Trophoblast cell (in vitro differentiated cells and primary cell): Measurements from ENCODE around the gene GPR160.

ENCODE experiments used
- DNase-seq, 2 donors: peaks; one replicate each; pipeline ENCODE4 v3.0.0-alpha.2; 2016
- H2AFZ ChIP-seq: 2 replicates; pipeline ENCODE4 v1.6.1; 2013; ENCODE audit warnings: low read length, moderate library complexity, mild to moderate bottlenecking; ENCODE audit not compliant: insufficient read depth, poor library complexity
- H2AK5ac ChIP-seq: 2 replicates; pipeline ENCODE4 v1.6.1; 2013; ENCODE audit warnings: mild to moderate bottlenecking, low read length
- H2BK120ac ChIP-seq: 2 replicates; pipeline ENCODE4 v1.6.1; 2013; ENCODE audit warnings: low read length, mild to moderate bottlenecking, moderate library complexity; ENCODE audit not compliant: insufficient read depth, poor library complexity
- H2BK12ac ChIP-seq: 2 replicates; pipeline ENCODE4 v1.6.1; 2013; ENCODE audit warnings: mild to moderate bottlenecking, low read length, moderate library complexity
- H2BK5ac ChIP-seq: 2 replicates; pipeline ENCODE4 v1.6.1; 2013; ENCODE audit warnings: low read length, low read depth, moderate library complexity, mild to moderate bottlenecking; ENCODE audit not compliant: poor library complexity
- H3K14ac ChIP-seq: 2 replicates; pipeline ENCODE4 v1.6.1; 2013; ENCODE audit warnings: mild to moderate bottlenecking, low read length
- H3K18ac ChIP-seq: 2 replicates; pipeline ENCODE4 v1.6.1; 2013; ENCODE audit warnings: mild to moderate bottlenecking, low read length
- H3K23ac ChIP-seq: 2 replicates; pipeline ENCODE4 v1.6.1; 2013; ENCODE audit warnings: low read length
- H3K27ac ChIP-seq: 2 replicates; pipeline ENCODE4 v1.5.1; 2013; ENCODE audit warnings: low read depth, mild to moderate bottlenecking, inconsistent platforms, low read length, moderate library complexity
- H3K27me3 ChIP-seq: 2 replicates; pipeline ENCODE4 v1.6.1; 2013; ENCODE audit warnings: inconsistent platforms, mild to moderate bottlenecking, low read length, moderate library complexity; ENCODE audit not compliant: insufficient read depth
- H3K36me3 ChIP-seq, 2 experiments: 1 replicate in 1 of 2; 2 replicates in 1 of 2; pipeline ENCODE4 v1.6.1; 2013; ENCODE audit warnings: low read length in 2 of 2, mild to moderate bottlenecking in 2 of 2, moderate library complexity in 1 of 2; ENCODE audit not compliant: insufficient read depth in 2 of 2, control insufficient read depth in 1 of 2
- H3K4ac ChIP-seq: 2 replicates; pipeline ENCODE4 v1.6.1; 2013; ENCODE audit warnings: low read depth, mild to moderate bottlenecking, low read length, moderate library complexity
- H3K4me1 ChIP-seq, 2 experiments: 1 replicate in 1 of 2; 2 replicates in 1 of 2; pipeline ENCODE4 v1.6.1; 2013; ENCODE audit warnings: low read length in 2 of 2, mild to moderate bottlenecking in 2 of 2, moderate library complexity in 1 of 2; ENCODE audit not compliant: insufficient read depth in 2 of 2, control insufficient read depth in 1 of 2
- H3K4me2 ChIP-seq: 2 replicates; pipeline ENCODE4 v1.6.1; 2013; ENCODE audit warnings: inconsistent platforms, mild to moderate bottlenecking, low read length, moderate library complexity
- H3K4me3 ChIP-seq: 2 replicates; pipeline ENCODE4 v1.5.1; 2013; ENCODE audit warnings: mild to moderate bottlenecking, low read depth, low read length, inconsistent platforms
- H3K79me1 ChIP-seq: one replicate; pipeline ENCODE4 v1.6.1; 2013; ENCODE audit warnings: low read length
- H3K79me2 ChIP-seq: 2 replicates; pipeline ENCODE4 v1.6.1; 2013; ENCODE audit warnings: low read length, mild to moderate bottlenecking; ENCODE audit not compliant: control insufficient read depth, insufficient read depth, poor library complexity
- H3K9ac ChIP-seq: 2 replicates; pipeline ENCODE4 v1.6.1; 2013; ENCODE audit warnings: mild to moderate bottlenecking, low read length
- H3K9me3 ChIP-seq: 2 replicates; pipeline ENCODE4 v1.6.1; 2013; ENCODE audit warnings: low read depth, mild to moderate bottlenecking, control low read depth, inconsistent platforms, low read length; ENCODE audit not compliant: insufficient read depth
- H4K12ac ChIP-seq: 2 replicates; pipeline ENCODE4 v1.6.1; 2013; ENCODE audit warnings: low read depth, mild to moderate bottlenecking, low read length, moderate library complexity
- H4K8ac ChIP-seq: 2 replicates; pipeline ENCODE4 v1.6.1; 2013; ENCODE audit warnings: low read depth, mild to moderate bottlenecking, low read length, moderate library complexity
- H4K91ac ChIP-seq: one replicate; pipeline ENCODE4 v1.6.1; 2013; ENCODE audit warnings: low read depth, mild to moderate bottlenecking, low read length, moderate library complexity
- WGBS: extraction: QIAGEN DNeasy Blood & Tissue Kit; methylation state at CpG from one replicate; pipeline ENCODE4 v1.1.7; 2013; ENCODE audit warnings: missing lambda C conversion rate; ENCODE audit not compliant: insufficient read length, insufficient coverage; ENCODE audit errors: extremely low coverage; 5-methylcytosine and 5-hydroxymethylcytosine counted together

Gene GPR160

GRCh38 chr3:170096342-170096741 lies 58.5 kb downstream of the GPR160 start:
- no peaks in the 10 kb centered on the region for H3K9me3 ChIP-seq
- H3K14ac ChIP-seq, result no peak overlapping the region
- no peaks in the 10 kb centered on the region for H3K79me2 ChIP-seq
- no peak overlapping the region for H3K4ac ChIP-seq
- no peak overlapping the region for H3K18ac ChIP-seq
- H3K79me1 ChIP-seq, result no peaks in the 10 kb centered on the region
- no CpG with 5 or more reads among the region's 3 CpGs for WGBS
- no peak overlapping the region for H2AK5ac ChIP-seq
- no peak overlapping the region for H4K12ac ChIP-seq
- peaks cover 2 to 7% of the 10 kb centered on the region in 2 experiments for H3K36me3 ChIP-seq
- no peak overlapping the region for H3K23ac ChIP-seq
- H2BK5ac ChIP-seq, result no peak overlapping the region
- H3K4me1 ChIP-seq, result no peaks in the 10 kb centered on the region
- no peak overlapping the region for H3K4me3 ChIP-seq
- H4K91ac ChIP-seq, result no peak overlapping the region
- H3K4me2 ChIP-seq, result no peak overlapping the region
- no peak overlapping the region for H3K27ac ChIP-seq
- H3K27me3 ChIP-seq, result no peaks in the 10 kb centered on the region
- no peak overlapping the region for H3K9ac ChIP-seq
- H4K8ac ChIP-seq, result no peak overlapping the region
- H2BK120ac ChIP-seq, result no peak overlapping the region
- H2AFZ ChIP-seq, result no peak overlapping the region
- no peak for DNase-seq
- no peak overlapping the region for H2BK12ac ChIP-seq

GRCh38 chr3:170098753-170099152 lies 61.0 kb downstream of the GPR160 start:
- no peak overlapping the region for H2BK120ac ChIP-seq
- H3K9ac ChIP-seq, result no peak overlapping the region
- H3K4me2 ChIP-seq, result no peak overlapping the region
- H2BK12ac ChIP-seq, result no peak overlapping the region
- H3K36me3 ChIP-seq, result peaks cover 9 to 17% of the 10 kb centered on the region in 2 experiments
- DNase-seq, result no peak
- no CpG with 5 or more reads among the region's 1 CpG for WGBS
- H3K27me3 ChIP-seq, result no peaks in the 10 kb centered on the region
- no peak overlapping the region for H3K4ac ChIP-seq
- H3K9me3 ChIP-seq, result no peaks in the 10 kb centered on the region
- H4K8ac ChIP-seq, result no peak overlapping the region
- H3K27ac ChIP-seq, result no peak overlapping the region
- no peaks in the 10 kb centered on the region for H3K4me1 ChIP-seq
- H3K14ac ChIP-seq, result no peak overlapping the region
- H2BK5ac ChIP-seq, result no peak overlapping the region
- H3K4me3 ChIP-seq, result no peak overlapping the region
- H3K79me2 ChIP-seq, result no peaks in the 10 kb centered on the region
- H4K12ac ChIP-seq, result no peak overlapping the region
- no peak overlapping the region for H3K18ac ChIP-seq
- H2AK5ac ChIP-seq, result no peak overlapping the region
- H2AFZ ChIP-seq, result no peak overlapping the region
- H4K91ac ChIP-seq, result no peak overlapping the region
- H3K79me1 ChIP-seq, result no peaks in the 10 kb centered on the region
- H3K23ac ChIP-seq, result no peak overlapping the region

- H3K14ac ChIP-seq, result no peak overlapping the region
- no peak overlapping the region for H2BK12ac ChIP-seq
- H3K23ac ChIP-seq, result no peak overlapping the region
- no peak overlapping the region for H2AFZ ChIP-seq
- H3K4ac ChIP-seq, result no peak overlapping the region
- H3K36me3 ChIP-seq, result peaks cover 11 to 18% of the 10 kb centered on the region in 2 experiments
- no peaks in the 10 kb centered on the region for H3K4me1 ChIP-seq
- no peak overlapping the region for H2BK120ac ChIP-seq
- H3K79me2 ChIP-seq, result no peaks in the 10 kb centered on the region
- no peak overlapping the region for H3K4me2 ChIP-seq
- no peak overlapping the region for H3K4me3 ChIP-seq
- H4K91ac ChIP-seq, result no peak overlapping the region
- no peaks in the 10 kb centered on the region for H3K79me1 ChIP-seq
- H2BK5ac ChIP-seq, result no peak overlapping the region
- no peak overlapping the region for H4K8ac ChIP-seq
- H3K27me3 ChIP-seq, result no peaks in the 10 kb centered on the region
- no peak for DNase-seq
- no CpG with 5 or more reads among the region's 1 CpG for WGBS
- no peak overlapping the region for H3K27ac ChIP-seq
- H3K9me3 ChIP-seq, result no peaks in the 10 kb centered on the region
- H2AK5ac ChIP-seq, result no peak overlapping the region
- no peak overlapping the region for H3K9ac ChIP-seq
- H3K18ac ChIP-seq, result no peak overlapping the region
- H4K12ac ChIP-seq, result no peak overlapping the region
Observed at GRCh38 chr3:170100944-170101343, 63.1 kb downstream of the GPR160 start.

- WGBS, result no CpG with 5 or more reads among the region's 8 CpGs
- H2BK5ac ChIP-seq, result no peak overlapping the region
- no peaks in the 10 kb centered on the region for H3K27me3 ChIP-seq
Observed at GRCh38 chr3:170102431-170102830, 64.6 kb downstream of the GPR160 start.

More at GRCh38 chr3:170102431-170102830, 64.6 kb downstream of the GPR160 start:
- Histone ChIP-seq H2BK120ac (no peak overlapping the region), H4K12ac (no peak overlapping the region), H3K79me1 (no peaks in the 10 kb centered on the region), H3K18ac (no peak overlapping the region), H3K9ac (no peak overlapping the region), H4K8ac (no peak overlapping the region), H2AK5ac (no peak overlapping the region), H3K36me3 (peaks cover 11 to 13% of the 10 kb centered on the region in 2 experiments), H3K4ac (no peak overlapping the region), H2BK12ac (no peak overlapping the region), H3K14ac (no peak overlapping the region), H2AFZ (no peak overlapping the region), H4K91ac (no peak overlapping the region), H3K4me2 (no peak overlapping the region), H3K27ac (no peak overlapping the region), H3K79me2 (no peaks in the 10 kb centered on the region), H3K4me1 (no peaks in the 10 kb centered on the region), H3K9me3 (no peaks in the 10 kb centered on the region), H3K4me3 (no peak overlapping the region), H3K23ac (no peak overlapping the region)
- DNase-seq, result no peak
